ENCODE results near the gene MYO3B.

DNA sequence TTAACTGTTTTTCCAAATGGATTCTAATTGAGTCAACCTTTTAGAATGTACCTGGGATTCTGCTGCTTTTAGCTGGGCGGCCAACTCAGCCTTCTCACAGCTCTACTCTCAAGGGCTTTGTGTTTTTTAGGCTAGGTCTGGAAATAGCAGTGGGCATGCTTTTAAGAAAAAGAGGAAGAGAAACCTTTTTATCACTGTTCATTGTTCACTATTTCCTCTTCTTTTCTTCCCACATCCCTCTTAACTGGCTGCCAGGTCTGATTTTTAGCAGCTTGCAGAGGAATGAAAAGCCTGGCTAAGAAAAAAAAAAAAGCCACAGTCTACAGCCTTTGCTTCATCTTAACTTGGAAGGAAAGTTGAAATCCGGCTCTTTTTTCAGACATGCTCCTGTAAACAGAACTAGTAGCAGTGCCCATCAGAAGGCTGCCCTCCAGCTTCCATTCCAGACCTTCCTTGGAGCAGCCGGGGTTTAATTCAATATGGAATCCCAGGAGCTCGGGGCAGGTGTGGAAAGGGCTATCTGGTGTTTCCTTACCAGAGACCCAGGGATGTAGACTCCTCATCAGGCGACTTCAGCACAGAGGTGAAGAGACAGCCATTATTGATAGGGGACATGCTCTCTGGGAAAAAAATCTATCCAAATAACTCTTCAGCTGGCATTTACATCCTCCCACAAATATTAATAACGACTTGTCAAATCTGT, 230.7 kb downstream of the MYO3B start:
- TF ChIP-seq, protein P1, sequence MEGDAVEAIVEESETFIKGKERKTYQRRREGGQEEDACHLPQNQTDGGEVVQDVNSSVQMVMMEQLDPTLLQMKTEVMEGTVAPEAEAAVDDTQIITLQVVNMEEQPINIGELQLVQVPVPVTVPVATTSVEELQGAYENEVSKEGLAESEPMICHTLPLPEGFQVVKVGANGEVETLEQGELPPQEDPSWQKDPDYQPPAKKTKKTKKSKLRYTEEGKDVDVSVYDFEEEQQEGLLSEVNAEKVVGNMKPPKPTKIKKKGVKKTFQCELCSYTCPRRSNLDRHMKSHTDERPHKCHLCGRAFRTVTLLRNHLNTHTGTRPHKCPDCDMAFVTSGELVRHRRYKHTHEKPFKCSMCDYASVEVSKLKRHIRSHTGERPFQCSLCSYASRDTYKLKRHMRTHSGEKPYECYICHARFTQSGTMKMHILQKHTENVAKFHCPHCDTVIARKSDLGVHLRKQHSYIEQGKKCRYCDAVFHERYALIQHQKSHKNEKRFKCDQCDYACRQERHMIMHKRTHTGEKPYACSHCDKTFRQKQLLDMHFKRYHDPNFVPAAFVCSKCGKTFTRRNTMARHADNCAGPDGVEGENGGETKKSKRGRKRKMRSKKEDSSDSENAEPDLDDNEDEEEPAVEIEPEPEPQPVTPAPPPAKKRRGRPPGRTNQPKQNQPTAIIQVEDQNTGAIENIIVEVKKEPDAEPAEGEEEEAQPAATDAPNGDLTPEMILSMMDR (IDR thresholded peaks at IDR 0.05), result no peak
- TF ChIP-seq POLR2A (IDR thresholded peaks at IDR 0.05), result no peak
